HG03354 (cell line): ENCODE data around the gene GLIS1.

Source experiments
- ATAC-seq: cut with Tn5 transposase; IDR thresholded peaks from one replicate; pipeline ENCODE4 v1.9.1; 2021; ENCODE audit warnings: mild to moderate bottlenecking; ENCODE audit not compliant: unreplicated experiment, poor library complexity, severe bottlenecking

Gene GLIS1

GRCh38 chr1:53467391-53467790 is 271.6 kb downstream of the GLIS1 start:
- ATAC-seq: no peak

DNA sequence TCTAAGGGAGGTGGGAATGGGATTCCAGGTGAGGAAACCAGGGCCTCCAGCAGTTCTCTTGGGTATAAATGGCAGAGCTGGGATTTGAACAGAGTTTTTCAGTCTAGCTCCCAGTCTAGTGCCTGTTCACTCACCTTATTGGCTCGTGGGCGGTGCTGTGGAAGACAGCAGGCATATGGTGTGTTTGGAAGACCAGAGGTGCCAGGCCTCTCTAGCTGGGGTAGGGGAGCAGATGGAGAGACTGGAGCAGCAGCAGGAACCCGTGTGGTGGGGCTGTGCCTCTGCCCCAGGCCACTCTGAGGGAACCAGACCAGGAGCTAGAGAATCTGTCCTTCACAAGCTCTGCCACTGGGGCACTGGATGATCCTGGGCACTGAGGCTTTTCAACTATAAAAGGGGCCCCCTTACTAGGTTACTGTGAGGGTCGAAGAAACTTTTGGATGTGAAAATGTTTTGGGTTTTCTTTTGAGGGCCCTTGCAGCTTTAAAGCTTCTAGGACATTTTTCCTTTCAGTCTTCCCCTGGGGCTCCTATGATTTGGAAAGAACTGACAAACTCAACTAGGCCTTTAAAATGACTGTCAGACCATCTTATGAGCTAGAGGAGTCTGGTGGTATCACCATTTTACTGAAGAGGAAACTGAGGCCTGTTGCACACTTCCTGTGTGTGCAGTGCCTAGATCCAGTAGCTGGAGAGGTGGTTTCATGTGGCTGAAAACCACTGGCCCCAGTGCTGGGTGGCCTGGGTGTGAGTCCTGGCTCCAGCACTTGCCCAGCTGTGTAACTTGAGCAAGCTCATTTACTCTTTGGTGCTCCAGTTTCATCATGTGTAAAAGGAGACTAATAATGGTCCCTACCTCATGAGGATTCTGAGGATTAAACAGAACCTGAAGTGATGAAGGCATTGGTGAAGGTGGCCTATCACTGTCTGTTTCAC is 273.7 kb downstream of the GLIS1 start:
- ATAC-seq: no peak

- ATAC-seq: no peak
Measured at GRCh38 chr1:53463961-53464899, 274.7 kb downstream of the GLIS1 start.

DNA sequence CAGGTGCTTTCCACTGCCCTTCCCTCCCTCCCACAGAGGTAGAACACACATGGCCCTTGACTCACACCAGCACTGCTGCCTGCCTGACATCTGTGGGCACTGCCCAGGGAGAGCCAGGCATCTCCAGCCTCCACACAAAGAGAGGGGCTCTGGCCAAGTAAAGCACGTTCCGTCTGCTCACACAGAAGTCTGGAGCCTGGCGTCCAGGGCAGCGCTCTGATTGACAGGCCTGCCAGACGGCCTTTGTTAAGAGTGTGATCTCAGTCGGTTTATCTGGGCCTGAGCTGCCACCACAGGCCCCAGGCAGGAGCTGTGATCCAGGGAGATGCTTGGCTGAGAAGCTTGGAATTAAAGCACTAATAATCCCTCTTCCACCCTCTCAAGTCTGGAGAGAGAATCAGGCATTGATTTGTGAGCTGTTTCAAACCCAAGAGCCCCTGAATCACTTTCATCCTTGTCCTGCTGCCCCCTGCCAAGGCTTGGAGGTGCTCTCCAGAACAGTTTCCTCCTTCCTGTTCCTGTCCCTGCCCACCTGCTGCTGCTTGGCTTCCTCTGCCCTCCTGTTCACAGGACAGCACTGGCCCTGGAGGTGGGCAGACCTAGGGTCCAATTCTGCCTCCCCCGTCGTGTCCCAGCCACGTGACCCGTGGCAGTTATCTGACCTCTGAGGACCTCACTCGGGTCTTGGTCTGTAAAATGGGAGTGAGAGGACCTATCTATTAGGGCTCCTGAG is 276.0 kb downstream of the GLIS1 start:
- no peak for ATAC-seq

DNA sequence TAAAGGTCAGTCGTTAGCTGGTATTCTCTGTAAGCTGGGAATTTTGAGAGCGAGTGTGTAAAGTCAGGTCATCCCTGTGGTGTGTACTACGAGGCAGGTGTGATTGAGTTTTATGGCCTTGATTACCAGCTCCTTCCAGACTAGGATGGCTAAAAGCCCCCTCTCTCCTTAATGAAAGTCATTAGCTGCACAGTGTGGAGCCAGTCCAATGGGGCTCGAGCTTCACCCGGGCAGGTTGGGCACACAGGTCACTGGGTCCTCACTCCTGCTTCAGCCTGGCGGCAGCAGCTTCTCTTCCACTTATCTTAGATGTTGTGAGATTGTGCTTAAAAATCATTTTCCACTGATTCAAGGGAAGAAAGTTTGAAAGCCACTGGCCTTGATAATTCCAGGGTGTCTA is 276.8 kb downstream of the GLIS1 start:
- no peak for ATAC-seq

GRCh38 chr1:53461323-53462044 is 277.5 kb downstream of the GLIS1 start:
- ATAC-seq: no peak

GRCh38 chr1:53460666-53461322 is 278.2 kb downstream of the GLIS1 start:
- ATAC-seq: no peak

DNA sequence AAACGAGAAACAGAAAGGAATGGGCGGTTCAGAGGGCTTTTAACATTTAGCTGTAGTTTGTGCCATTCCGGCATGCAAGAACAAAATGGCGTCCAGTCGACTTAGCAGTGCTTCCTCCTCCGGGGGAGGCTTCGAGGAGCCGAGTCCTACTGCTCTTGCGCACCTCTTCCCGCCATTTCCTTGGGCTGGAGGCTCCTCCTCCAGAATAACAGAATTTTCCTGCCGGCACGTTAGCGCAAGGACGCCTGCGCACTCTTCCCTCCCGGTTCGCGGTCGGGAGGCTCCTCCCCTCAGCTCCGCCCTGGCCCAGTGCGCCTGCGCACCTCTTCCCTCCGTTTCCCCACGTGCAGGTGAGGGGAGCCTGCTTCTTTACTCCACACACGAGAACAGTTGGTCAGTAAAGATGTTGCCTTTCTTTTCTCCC is 278.7 kb downstream of the GLIS1 start:
- ATAC-seq: no peak

GRCh38 chr1:53459321-53460175 is 279.4 kb downstream of the GLIS1 start, which contains the start of gene DMRTB1:
DMRTB1 (plus strand) TSS chr1:53459399; CDS start chr1:53459454, 55 bp downstream.
- no peak for ATAC-seq

DNA sequence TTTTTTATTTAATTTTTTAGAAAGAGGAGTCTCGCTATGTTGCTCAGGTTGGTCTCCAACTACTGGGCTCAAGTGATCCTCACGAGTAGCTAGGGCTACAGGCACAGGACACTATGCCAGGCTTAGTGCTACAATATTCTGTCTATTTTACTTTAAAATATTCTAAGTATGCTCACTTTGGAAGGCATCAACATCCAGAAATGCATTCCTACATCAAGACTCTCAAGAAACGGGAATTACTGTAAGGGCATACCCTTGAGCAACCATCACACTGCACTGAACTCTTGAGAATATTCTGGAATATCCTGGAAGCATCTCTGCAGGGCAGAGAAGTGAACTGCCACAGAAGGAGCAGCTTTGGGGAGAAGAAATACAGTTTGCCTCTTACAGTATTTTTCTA is 280.3 kb downstream of the GLIS1 start:
- no peak for ATAC-seq
